NCI-H1694 (cell line): ENCODE data around the gene CABP1.
"Not testable (repeated sequence)": the region's sequence is repeated elsewhere in the genome, so short reads cannot be mapped to it uniquely, and the experiment has no call there.

Experiments used
- DNase-seq: peaks from one replicate; lab custom pipeline; 2025; lab: John Stamatoyannopoulos, UW

The CABP1 gene

GRCh38 chr12:120668091-120668867 lies 27.9 kb downstream of the CABP1 start:
- no peak for DNase-seq

- DNase-seq = no peak
These were observed 28.7 kb downstream of the CABP1 start for GRCh38 chr12:120668868-120669840.

- DNase-seq = not testable (repeated sequence)
These were observed 29.8 kb downstream of the CABP1 start for GRCh38 chr12:120670237-120670636.

GRCh38 chr12:120670667-120671066 lies 30.2 kb downstream of the CABP1 start:
- no peak for DNase-seq

GRCh38 chr12:120674097-120674636 lies 33.7 kb downstream of the CABP1 start:
- no peak for DNase-seq

- no peak for DNase-seq
These were observed 37.5 kb downstream of the CABP1 start for GRCh38 chr12:120677765-120678473.

- no peak for DNase-seq
These were observed 38.1 kb downstream of the CABP1 start for GRCh38 chr12:120678572-120678971.

GRCh38 chr12:120680165-120680738 lies 39.8 kb downstream of the CABP1 start:
- DNase-seq = no peak

- DNase-seq = no peak
These were observed 44.1 kb downstream of the CABP1 start for GRCh38 chr12:120684523-120684932.

- no peak for DNase-seq
These were observed 45.1 kb downstream of the CABP1 start for GRCh38 chr12:120685522-120685921.

- DNase-seq = peak; percentile 81
These were observed 45.8 kb downstream of the CABP1 start for GRCh38 chr12:120686151-120686689.

- peak; percentile 97 for DNase-seq
These were observed 46.5 kb downstream of the CABP1 start, which contains the start of gene MLEC for GRCh38 chr12:120686690-120687577. MLEC (plus strand) TSS chr12:120687149; CDS start chr12:120687297, 148 bp downstream.

GRCh38 chr12:120687578-120688289 lies 47.3 kb downstream of the CABP1 start:
- no peak for DNase-seq

- DNase-seq = no peak
These were observed 48.2 kb downstream of the CABP1 start for GRCh38 chr12:120688527-120689071.

- no peak for DNase-seq
These were observed 49.1 kb downstream of the CABP1 start for GRCh38 chr12:120689397-120690082.

- DNase-seq = no peak
These were observed 49.6 kb downstream of the CABP1 start for GRCh38 chr12:120690083-120690450.

GRCh38 chr12:120690978-120691377 lies 50.6 kb downstream of the CABP1 start:
- DNase-seq = no peak

- no peak for DNase-seq
These were observed 52.2 kb downstream of the CABP1 start for GRCh38 chr12:120692524-120693033.
